Measurements from ENCODE around the gene MRPS34. TPM values are rescaled to one million over a fixed set of nuclear protein-coding genes. Genes with fewer than 3 reads are reported as not detected.
A peak's percentile ranks its signal among the peaks of the same experiment; 100 is the strongest.

The MRPS34 gene
- total RNA-seq, 1 donor from 2014 or later, result 84.6 TPM

- Mint-ChIP-seq H3K36me3 (ENCODE audit: insufficient read depth) (peaks cover 5% of the 10 kb centered on the region), H3K27me3 (no peaks in the 10 kb centered on the region), H3K27ac (peak overlapping the region; percentile 62), H3K4me3 (ENCODE audit: low read depth) (no peak overlapping the region), H3K4me1 (ENCODE audit: low read depth) (peaks cover 3% of the 10 kb centered on the region), H3K9me3 (ENCODE audit: low read depth) (peaks cover 5% of the 10 kb centered on the region)
- no peak for TF ChIP-seq CTCF (IDR thresholded peaks at IDR 0.05; ENCODE audit: unreplicated experiment)
- peak; percentile 33 for DNase-seq (ENCODE audit: low spot score, unreplicated experiment)
These were observed 21.4 kb upstream of the MRPS34 start for GRCh38 chr16:1794221-1794871.

GRCh38 chr16:1793578-1794220, 20.8 kb upstream of the MRPS34 start, which contains the start of gene IGFALS:
Gene IGFALS, minus strand, starts transcription at chr16:1793705. Its CDS starts 53 bp downstream, at chr16:1793652.
- Mint-ChIP-seq H3K4me1 (ENCODE audit: low read depth) (peaks cover 3% of the 10 kb centered on the region), H3K36me3 (ENCODE audit: insufficient read depth) (peaks cover 6% of the 10 kb centered on the region), H3K27ac (peak within 1 kb of the TSS; percentile 62), H3K4me3 (ENCODE audit: low read depth) (no peak within 1 kb of the TSS), H3K27me3 (no peaks in the 10 kb centered on the region), H3K9me3 (ENCODE audit: low read depth) (no peaks in the 10 kb centered on the region)
- TF ChIP-seq CTCF (IDR thresholded peaks at IDR 0.05; ENCODE audit: unreplicated experiment), result no peak
- peak; percentile 9 for DNase-seq (ENCODE audit: low spot score, unreplicated experiment)

GRCh38 chr16:1792836-1793577, 20.1 kb upstream of the MRPS34 start:
- TF ChIP-seq CTCF (IDR thresholded peaks at IDR 0.05; ENCODE audit: unreplicated experiment), result no peak
- peaks cover 3% of the 10 kb centered on the region for H3K4me1 Mint-ChIP-seq (ENCODE audit: low read depth)
- no peaks in the 10 kb centered on the region for H3K9me3 Mint-ChIP-seq (ENCODE audit: low read depth)
- DNase-seq (ENCODE audit: low spot score, unreplicated experiment), result no peak
- H3K4me3 Mint-ChIP-seq (ENCODE audit: low read depth), result no peak overlapping the region
- H3K27me3 Mint-ChIP-seq, result no peaks in the 10 kb centered on the region
- no peak overlapping the region for H3K27ac Mint-ChIP-seq
- peaks cover 6% of the 10 kb centered on the region for H3K36me3 Mint-ChIP-seq (ENCODE audit: insufficient read depth)

GRCh38 chr16:1791943-1792812, 19.2 kb upstream of the MRPS34 start:
- DNase-seq (ENCODE audit: low spot score, unreplicated experiment), result peak; percentile 9
- Mint-ChIP-seq H3K36me3 (ENCODE audit: insufficient read depth) (peaks cover 5% of the 10 kb centered on the region), H3K27ac (no peak overlapping the region), H3K9me3 (ENCODE audit: low read depth) (no peaks in the 10 kb centered on the region), H3K27me3 (no peaks in the 10 kb centered on the region), H3K4me1 (ENCODE audit: low read depth) (peaks cover 3% of the 10 kb centered on the region), H3K4me3 (ENCODE audit: low read depth) (no peak overlapping the region)
- no peak for TF ChIP-seq CTCF (IDR thresholded peaks at IDR 0.05; ENCODE audit: unreplicated experiment)

Data from progenitor cell of endocrine pancreas (in vitro differentiated cells).